NOMO-1 (cell line): Measurements from ENCODE around the gene UBN2.

Experiments
- DNase-seq, 2 experiments: peaks; one replicate each; lab custom pipeline; 2025; ENCODE audit not compliant: unreplicated experiment in 2 of 2; lab: John Stamatoyannopoulos, UW

Gene UBN2

DNA sequence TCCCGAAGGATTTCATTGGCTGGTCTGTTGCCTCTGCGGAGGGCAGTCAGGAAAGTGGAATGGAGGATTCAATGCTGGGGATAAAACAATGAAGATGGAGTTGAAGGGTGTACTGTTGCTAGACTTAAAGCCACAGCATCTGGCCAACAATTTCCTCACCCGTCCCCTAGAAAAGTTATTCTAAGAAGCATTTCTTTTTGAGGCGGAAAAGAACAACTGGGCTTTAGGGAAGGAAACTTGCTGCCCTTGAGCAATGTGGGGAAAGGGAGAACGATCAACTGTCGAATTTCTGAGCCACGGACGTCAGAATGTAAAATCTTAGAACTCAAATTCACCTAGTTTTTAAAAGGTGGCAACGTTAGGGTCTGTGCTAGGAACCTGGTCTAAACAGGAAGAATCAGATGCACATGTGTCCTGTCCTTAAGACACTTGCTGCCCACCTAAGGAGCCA is 110.8 kb downstream of the UBN2 start:
- DNase-seq: peak in 1 of 2 experiments; percentile 60

GRCh38 chr7:139345042-139345441 is 114.0 kb downstream of the UBN2 start:
- peak in 1 of 2 experiments; percentile 53 for DNase-seq

GRCh38 chr7:139351027-139351426 is 120.0 kb downstream of the UBN2 start:
- DNase-seq: no peak

DNA sequence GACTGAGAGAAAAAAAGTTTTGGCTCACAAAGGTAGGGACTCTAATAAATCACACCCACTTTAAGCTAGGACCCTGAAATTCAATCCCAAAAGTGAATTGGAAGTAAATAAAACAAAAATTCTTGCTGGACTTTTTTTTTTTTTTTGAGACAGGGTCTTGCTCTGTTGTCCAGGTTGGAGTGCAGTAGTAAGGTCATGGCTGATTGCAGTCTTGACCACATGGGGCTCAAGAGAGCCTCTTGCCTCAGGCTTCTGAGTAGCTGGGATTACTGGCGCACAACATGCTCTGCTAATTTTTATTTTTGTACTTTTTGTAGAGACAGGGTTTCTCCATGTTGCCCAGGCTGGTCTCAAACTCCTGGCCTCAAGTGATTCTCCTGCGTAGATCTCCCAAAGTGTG is 123.7 kb downstream of the UBN2 start:
- no peak for DNase-seq

DNA sequence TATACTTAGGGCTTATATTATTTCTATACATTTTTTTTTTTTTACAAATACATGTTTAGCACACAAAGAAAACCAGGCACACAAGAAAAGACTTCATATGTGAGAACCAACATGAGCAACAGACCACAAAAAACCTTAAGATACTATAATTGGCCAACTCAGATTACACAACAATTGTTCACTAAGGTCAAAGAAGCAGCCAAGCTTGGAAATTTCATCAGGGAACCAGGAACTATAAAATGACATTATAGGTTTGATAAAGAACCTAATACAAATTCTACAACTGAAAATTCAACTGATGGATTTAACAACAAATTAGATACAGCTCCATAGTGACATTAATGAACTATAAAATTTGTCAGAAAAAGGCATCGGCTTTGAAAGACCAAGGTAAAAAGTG is 124.3 kb downstream of the UBN2 start:
- peak; percentile 20 to 64 for DNase-seq
